HG02885 (cell line): ENCODE measurements around the gene ALLC.
"Not testable (repeated sequence)": the region's sequence is repeated elsewhere in the genome, so short reads cannot be mapped to it uniquely, and the experiment has no call there.

Experiments used
- ATAC-seq: cut with Tn5 transposase; IDR thresholded peaks from one replicate; pipeline ENCODE4 v1.9.1; 2021; ENCODE audit warnings: mild to moderate bottlenecking; ENCODE audit not compliant: unreplicated experiment, poor library complexity

ALLC gene

DNA sequence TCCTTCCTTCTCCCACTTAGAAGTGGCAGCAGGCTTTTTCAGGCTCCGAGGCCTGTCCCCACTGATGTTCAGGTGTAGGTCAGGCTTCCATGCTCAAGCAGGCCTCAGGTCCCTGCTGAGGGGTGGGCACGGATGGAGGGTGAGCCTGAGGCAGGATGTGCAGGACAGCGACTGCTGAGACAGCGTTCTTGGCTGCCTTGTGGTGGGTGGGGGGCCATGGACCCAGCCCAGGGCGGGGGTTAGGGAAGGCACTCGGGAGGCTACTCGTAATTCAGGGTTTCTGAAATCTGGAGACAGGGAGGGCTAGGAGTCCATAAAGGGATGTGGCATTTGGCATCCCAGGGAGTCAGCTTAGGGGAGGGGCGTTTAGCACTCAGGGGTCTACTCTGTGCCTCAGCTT, 32.8 kb upstream of the ALLC start:
- ATAC-seq, result no peak

DNA sequence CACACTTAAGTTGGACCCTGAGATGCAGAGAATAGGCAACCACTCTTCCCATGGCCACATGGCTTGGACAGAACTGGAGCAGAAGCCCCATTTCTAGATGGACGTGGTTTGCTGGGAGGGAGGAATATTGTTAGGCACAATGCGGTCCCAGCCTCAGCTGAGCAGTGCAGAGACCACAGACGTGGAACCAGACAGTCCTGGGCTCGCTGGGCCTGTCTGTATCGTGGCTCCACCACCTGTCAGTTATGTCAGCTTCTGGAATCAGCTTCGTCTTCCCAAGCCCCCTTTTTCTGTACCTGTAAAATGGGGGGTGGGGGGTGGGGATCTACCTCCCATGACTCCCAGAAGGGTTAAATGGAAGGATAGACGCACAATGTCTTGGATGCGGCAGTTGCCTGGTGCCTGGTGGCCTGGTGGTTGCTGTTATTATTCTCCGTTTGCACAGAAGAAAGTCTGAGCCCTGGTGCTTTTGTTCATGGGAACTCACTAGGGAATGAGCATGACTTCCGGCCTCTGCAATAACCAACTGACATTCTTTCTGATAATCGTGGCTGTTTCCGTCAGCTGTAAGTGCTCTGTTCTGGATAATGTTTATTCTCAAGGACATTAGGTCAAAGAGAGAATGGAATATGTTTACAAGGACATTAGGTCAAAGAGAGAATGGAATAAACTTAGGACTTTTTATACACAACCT, 31.7 kb upstream of the ALLC start:
- no peak for ATAC-seq

DNA sequence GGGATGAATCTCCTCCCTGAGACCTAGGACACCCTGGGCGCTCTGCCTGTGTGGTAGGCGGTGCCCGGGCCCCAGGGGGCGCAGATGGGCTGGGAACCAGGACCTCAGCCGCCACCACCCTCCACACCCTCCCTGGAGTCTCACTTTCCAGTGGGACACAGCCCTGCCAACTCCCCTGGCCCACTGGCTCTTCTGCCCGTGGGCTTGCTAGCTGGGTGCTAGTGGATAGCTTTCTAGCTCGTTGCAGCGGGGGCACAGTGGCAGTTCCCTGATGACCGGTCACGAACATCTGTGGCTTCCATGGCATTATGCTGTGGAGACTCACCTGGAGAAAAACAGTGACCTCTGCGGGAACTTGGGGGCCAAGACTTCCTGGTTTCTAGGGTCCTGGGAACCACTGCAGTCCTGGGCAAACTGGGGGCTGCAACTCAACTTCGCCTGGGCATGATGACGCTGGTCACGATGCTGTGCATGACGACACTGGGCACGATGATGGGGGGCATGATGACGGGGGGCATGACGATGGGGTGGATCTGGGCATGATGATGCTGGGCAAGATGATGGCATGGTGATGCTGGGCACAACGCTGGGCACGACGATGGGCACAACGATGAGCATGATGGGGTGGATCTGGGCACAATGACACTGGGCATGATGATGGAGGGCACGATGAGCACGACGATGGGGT, 31.0 kb upstream of the ALLC start:
- no peak for ATAC-seq

DNA sequence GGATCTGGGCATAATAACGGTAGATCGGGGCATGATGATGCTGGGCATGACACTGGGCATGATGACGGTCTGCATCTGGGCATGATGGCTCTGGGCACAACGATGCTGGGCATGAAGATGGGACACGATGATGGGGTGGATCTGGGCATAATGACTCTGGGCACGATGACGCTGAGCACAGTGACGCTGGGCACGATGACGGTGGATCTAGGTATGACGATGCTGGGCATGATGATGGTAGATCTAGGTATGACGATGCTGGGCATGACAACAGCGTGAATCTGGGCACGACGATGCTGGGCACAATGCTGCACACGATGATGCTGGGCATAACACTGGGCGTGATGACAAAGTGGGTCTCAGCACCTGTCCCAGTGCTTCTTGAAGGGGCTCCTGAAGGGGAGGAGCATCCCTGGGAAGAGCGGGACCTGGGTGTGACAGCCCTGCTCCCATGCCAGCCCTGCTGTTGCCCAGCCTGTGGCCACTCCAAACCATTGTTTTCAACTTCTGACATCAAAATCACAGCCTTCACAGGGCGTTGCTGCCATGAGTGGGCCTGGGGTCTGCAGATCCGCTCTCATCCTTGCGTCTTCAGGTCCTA, 30.4 kb upstream of the ALLC start:
- no peak for ATAC-seq

DNA sequence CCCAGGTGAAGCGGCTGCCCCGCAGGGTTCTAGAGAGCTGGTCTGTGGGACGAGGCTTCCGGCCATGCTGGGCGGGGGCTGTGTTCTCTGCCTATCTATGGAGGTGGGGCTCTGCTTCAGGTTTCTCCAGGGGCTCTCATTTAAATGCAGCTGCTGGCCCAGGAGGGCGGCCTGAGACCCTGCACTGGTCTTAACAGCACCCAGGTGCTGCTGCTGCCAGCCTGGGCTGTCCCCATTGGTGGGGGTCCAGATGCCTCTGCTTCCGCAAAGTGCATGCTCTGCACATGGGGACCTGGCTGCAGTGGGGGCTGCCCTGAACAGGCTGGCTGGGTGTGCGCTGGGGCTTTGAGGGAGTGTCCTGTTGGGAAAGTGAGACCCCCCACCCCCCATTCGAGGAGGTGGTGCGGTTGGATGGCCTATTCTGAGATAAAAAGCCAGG, 29.7 kb upstream of the ALLC start:
- ATAC-seq, result no peak

DNA sequence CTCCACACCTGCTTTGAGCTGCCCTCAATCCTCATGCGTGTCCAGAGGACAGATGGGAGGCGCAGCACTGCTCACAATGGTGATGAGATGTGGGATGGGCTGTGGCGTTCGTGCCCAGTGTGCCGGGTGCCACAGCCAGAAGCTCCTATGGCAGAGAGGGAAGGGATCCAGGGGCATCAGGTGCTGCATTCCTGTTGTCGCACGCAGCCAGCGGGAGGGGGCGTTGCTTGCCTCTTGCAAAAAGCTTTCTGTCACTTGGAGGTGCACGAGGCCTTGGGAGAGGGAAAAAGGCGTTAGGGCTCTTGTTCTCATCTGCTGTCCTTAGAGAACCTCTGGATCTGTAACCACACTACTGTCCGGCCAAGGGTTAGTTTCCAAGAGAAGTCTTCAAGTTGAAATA, 29.2 kb upstream of the ALLC start:
- no peak for ATAC-seq

DNA sequence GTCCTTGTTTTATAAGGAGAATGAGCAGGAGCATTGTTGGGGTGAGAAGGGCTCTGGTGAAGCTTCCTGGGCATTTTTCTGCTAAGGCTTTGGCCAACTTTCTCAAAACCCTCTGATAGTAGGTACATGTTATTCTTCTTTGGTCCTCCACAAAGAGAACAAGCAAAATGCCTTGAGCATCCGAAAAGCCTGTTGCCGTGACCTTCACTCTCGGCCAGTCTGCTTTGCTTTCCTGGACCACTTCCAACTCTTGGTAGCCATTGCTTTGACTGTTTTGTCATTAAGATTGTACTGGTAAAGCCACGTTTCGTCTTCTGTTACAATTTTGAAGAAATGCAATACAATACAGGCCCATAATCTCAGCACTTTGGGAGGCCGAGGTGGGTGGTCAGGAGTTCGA, 27.4 kb upstream of the ALLC start:
- ATAC-seq, result no peak

DNA sequence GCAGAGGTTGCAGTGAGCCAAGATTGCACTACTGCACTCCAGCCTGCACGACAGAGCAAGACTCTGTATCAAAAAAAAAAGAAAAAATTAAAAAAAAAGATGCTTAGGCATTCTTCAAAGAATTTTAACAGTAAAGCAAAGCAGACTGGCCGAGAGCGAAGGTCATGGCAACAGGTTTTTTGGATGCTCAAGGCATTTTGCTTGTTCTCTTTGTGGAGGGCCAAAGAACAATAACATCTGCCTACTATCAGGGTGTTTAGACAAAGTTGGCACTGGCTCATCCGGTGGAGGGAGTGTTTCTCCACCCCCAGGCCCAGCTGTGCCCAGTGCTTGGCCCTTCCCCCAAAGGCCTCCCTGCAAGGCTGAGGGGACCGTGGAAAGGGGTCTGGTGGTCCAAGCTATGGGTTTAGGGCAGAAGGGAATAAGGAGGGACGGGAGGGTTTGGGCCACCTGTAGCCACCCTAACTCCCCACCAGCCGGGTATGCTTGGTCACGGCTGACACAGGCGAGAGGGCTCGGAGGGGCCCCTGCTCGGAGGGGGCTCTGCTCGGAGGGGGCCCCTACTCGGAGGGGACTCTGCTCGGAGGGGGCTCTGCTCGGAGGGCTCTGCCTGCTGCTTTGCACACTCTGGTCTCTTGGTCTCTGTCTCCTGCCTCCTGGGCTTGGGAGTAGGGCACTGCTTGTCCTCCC, 26.7 kb upstream of the ALLC start:
- no peak for ATAC-seq

DNA sequence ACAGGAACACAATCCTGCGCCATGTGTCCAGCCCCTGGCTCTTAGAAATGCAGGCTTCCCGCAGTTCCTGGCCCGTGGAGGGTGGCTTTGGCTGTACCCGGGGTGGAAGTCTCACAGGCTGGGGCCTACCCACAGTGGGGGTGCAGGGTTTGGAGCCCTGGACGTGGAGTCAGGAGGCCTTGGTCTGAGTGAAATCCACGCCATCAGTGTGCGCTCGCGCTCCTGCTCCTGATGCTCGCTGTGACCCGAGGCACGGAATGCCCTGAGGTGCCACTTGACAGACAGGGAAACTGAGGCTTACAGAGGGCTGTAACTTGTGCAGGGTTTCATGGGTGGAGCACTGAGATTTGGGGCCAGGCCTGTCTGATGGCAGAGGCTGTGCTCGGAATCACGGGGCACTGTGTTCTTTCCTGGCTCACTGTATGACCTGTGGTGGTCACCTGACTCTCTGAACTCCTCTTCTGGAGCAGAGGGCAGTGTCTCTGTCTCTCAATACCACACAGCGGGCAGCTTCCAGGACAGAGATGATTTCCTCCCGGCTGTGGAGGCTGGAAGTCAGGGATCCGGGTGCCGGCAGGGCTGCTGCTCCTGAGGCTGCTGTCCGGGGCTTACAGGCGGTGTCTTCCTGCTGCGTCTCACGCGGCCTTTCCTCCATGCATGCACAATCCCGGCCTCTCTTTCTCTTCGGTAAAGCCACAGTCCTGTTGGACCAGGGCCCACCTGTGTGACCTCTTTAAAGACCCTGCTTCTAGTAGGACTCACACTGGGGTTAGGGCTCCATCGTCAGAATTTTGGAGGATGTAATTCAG, 25.9 kb upstream of the ALLC start:
- ATAC-seq, result no peak

DNA sequence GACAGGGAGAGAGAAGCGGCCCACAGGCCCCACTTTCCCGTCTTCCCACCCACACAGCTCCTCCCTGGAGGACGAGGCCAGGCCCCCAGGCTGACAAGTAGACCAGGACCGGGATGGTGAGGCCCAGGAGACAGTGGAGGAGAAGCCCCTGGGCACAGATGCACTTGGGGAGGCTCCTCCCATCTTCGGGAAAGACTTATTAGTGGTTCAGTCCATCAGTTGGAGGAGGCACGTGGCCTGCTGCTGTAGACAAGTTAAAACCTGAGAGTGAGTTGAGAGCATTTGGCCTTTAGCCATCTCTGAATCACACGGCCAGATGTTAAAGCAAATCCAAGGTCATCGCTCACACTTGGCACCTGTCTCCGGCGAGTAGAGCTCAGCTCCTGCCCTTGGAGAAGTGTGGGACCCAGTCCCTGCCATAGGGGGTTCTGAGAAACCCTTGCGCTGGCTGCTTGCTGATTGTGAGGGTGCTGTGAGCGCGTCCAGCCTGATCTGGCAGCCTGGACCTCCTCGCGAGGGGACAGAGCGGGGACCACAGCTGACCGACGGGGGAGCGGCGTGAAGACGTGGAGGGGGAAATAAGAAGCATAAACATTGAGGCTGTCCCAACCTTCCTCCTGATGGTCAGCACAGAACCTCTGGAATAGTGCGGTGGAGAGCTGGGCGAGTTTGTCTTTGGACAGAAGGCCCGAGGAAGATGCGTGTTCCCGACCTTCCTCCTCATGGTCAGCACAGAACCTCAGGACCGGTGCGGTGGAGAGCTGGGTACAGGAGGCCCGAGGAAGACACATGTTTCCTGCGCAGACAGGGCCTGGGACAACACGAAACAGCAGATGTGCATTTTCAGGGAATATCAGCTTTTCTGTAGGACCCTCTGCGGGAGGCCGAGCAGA, 24.7 kb upstream of the ALLC start:
- ATAC-seq, result no peak

DNA sequence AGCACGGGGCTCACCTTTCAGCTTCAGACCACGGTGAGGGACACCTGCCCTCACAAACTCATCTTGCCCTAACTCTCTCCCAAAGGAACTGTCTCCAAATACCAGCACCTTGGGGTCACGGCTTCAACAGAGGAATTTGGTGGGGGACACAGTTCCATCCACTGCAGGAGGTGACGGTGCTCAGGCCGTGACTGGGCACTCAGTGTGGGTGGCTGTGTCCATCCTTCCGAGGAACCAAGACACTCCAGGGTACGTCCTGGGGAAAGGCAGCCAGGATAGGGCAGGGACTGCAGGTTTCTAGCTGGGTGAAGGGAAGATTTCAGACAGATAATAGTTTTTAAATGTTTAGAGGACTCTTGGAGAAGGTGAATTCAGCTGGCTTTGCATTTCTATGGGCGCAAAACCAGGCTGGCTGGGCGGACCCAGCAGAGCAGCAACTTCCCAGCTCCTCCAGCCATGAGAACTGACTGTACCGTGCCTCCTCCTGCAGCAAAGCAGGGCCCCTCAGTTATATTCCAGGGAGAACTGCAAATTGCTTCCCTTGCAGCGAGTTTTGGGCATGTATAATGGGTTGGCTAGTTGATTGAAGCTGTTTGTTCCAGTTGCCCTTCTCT, 23.9 kb upstream of the ALLC start:
- ATAC-seq, result no peak

DNA sequence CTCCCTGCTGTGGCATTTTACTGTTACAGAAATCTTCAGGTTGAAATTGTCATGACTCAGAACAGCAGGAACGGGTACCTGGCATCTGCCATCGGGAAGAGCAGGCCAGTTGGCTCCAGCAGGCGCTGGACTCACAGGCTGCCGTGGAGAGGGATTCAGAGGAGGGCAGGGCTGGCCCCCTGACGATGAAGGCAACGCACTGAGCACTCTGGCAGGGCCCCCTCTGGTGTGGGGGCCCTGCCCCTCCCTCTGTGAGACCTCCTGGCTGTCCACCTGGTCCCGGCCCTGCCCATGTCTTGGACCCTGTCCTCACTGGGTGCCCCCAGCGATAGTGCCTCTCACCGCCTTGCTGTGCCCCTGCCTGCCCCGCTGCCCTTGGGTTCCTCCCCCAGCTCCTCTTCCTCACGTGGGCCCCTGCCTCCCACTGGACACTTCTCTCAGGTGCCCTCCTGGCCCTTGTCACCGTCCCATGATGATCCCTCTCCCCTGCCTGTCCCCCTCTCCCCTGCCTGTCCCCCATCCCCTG, 23.3 kb upstream of the ALLC start:
- no peak for ATAC-seq

DNA sequence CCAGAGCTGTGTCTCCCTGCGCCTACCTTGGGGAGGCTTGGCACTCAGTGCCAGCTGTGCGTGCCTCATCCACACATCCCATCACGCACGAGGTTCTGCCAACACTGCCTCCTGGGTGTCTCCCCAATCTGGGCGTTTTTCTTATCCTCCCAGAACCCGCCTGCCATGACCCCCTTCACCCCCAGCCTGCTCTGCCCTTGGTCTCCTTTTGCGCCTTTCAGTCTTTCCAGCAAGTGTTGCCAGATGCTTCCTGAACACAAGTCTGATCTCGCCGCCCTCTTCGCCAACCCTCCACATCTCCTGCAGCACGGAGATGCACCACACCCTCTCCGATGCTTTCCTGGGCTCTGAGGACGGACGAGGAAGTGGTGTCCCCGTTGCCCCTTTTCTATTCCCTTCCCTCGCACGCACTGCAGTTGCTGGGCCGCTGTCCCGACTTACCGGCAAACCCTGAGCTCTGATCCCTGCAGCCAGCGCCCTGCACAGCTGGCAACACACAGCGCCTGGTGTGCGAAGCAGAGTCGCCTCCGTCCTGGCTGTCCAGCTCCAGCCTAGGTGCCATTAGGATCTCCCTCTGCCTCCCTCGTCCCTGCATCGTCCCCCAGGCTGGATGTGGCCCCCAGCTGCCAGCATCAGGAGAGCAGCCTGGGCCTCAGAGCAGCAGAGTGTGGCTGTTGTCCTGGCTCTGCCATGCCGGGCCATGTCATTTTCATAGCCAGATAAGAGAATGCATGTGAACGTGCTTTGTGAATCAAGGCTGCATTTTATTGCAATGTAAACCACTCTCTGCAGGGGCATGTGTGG, 22.6 kb upstream of the ALLC start:
- no peak for ATAC-seq

DNA sequence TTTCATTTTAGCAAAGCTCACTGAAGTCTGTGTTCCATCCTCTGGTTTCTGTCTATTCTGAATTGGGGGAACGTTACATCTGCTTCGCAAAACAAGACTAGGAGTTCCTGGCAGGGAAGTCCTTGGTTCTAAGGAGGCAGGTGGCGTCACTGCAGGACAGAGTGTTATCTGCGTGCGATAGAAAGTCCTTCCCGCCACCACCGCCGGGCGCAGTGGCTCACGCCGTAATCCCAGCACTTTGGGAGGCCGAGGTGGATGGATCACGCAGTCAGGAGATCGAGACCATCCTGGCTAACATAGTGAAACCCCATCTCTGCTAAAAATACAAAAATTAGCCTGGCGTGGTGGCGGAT, 22.0 kb upstream of the ALLC start:
- not testable (repeated sequence) for ATAC-seq

DNA sequence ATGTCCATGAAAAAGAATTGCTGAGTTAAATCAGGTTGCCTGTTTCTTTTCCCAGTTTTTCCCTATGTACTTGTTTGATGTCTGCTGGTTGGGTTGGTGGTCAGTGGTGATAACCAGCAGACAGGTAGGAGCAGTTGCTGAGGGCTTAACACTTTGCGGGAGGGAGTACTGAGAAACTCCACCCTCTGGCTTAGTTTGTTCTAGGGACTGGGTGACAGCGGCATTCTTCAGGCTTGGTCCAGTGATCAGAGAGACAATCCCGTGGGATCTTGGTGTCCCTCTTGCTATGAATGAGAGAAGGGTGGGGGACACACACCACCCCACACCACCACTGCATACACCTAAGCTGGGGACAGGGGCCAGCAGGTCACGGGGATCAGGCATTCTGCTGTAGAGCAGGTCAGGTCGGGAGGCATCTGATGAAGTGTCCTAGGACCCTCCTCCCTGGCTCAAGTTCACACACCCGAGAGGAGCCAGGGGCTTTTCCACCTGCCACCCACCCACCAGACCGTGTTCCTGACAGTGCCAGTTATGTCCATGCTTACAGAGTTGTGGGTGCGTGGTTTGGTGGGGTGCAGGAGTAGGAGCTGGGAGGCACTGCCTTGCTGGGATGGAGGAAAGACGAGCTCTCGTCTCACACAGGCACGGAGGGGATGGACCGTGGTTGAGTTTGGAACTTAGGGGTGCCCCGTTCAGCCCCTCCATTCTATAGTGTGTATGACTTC, 21.3 kb upstream of the ALLC start:
- ATAC-seq, result no peak

DNA sequence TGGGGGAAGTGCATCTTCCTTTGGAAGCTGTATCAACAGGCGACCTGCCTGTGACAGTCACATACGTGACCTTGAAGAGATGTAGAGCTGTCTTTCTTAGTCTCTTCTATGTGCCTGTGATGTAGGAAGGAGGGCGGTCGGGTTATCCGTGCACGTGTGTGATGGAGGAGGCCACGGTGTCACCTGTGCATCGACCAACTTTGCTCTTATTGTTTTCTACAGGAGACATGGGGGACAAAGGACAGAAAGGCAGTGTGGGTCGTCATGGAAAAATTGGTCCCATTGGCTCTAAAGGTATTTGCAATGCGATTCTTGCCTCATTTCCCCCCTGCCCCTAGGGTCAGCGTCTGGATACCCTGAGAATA, 20.7 kb upstream of the ALLC start:
- no peak for ATAC-seq

DNA sequence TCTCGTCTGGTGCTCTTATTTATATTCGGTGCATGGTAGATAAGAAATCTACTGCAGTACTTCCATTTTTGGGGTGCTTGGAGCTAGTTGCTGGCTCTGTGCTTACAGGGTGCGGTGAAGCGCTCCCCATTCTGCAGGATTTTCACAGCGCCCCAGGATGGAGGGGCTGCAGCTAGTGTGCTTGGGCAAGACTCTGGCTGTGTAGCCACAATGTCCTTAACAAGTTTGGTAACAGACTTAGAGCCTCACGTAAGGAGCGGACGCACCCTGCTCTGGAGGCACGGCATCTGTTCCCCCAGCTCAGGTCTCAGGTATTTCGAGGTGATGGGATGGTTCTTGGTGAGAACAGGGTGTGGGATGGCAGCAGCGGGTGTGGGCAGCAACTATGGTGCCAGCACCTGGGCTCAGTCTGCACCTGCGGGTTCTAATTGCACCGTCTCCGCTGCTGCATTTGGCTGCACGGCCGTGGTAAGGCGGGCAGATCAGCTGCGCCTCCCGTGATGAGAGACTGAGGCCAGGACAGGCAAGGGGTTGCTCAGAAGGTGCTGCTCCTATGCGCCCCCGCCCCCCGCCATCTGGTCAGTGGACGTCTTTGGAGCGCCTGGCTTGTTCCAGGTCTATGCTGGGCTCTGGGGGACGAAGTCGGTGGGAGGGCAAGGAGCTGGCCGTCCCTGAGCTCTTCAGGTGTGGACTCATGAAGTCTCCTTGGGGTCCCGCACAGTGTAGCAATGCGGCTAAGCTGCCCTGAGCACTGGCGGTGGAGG, 20.1 kb upstream of the ALLC start:
- no peak for ATAC-seq
